OCI-LY3 (cell line): Measurements from ENCODE around the gene CTTN.

Experiments
- CTCF ChIP-seq: fragments of 200-600, 300-600 bp; sonication (generic); IDR thresholded peaks from 2 replicates; pipeline ENCODE4 v1.5.1; 2014; ENCODE audit warnings: antibody characterized with exemption, low read length, low read depth
- EZH2phosphoT487 ChIP-seq: fragments of 200-600 bp; shearing (Covaris generic); IDR thresholded peaks from 2 replicates; pipeline ENCODE4 v1.6.1; 2018; ENCODE audit warnings: antibody characterized with exemption, mixed run types, low read depth

- TF ChIP-seq CTCF (no peak), EZH2phosphoT487 (no peak)
These were observed 79.3 kb downstream of the CTTN start for GRCh38 chr11:70477609-70478008.
